HG03575 (cell line): ENCODE results near the gene LYG1.
A peak's percentile ranks its signal among the peaks of the same experiment; 100 is the strongest.
"Not testable (repeated sequence)": the region's sequence is repeated elsewhere in the genome, so short reads cannot be mapped to it uniquely, and the experiment has no call there.

Source experiments
- ATAC-seq: cut with Tn5 transposase; IDR thresholded peaks from one replicate; pipeline ENCODE4 v1.9.1; 2021; ENCODE audit not compliant: unreplicated experiment, insufficient number of reproducible peaks, low FRiP score; ENCODE audit errors: extremely low read depth

LYG1 gene

DNA sequence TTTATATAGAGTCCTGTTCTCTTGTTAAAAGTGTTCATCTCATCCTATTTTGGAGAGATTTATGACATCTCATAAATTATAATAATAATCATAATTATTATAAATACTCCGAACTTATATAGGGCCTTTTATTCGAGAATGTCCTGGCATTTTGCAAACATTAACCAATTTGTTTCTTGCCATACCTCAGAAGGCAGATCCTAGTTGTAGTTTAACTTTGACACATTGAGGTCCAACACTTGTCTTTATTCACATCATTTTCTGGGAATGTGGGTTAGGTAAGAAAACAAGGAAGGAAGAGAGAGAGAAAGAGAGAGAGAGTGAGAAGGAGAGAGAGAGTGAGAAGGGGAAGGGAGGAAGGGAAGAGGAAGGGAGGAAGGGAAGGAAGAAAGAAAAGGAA, at the start of gene LYG1:
LYG1 (minus strand) TSS at position 101 of the 400 bp plus-strand sequence. CDS start 5,527 bp downstream, outside the sequence.
- not testable (repeated sequence) for ATAC-seq

DNA sequence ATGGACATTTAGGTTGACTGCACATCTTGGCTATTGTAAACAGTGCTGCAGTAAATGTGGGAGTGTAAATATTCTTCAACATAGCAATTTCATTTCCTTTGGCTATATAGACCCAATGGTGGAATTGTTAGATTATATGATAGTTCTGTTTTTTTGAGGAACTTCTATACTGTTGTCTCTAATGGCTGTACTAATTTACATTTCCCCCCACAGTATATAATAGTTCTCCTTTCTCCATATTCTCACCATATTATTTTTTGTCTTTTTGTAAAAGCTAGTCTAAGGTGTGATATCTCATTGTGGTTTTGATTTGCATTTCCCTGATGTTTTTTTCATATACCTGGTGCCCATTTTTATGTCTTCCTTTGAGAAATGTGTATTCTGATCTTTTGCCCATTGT, 49.2 kb upstream of the LYG1 start:
- no peak for ATAC-seq

DNA sequence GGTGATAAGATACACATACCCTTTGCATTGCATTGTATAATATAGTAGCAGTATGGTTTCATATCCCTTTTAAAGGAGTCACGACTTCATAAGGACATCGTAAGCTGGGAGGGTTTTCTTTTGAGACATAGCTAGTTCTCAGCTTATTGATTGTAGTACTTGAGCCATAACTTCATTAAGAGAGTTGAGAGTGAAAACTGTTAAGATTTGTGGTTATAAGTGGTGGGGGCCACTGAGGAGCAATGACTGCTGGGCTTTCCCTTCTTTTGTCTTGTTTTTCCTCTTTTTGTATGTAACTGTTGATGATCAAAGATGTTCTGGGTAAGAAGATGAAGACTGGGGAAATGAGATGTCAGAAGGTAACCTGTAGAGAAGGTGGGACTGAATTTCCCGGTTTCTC, 47.2 kb upstream of the LYG1 start:
- ATAC-seq = no peak

DNA sequence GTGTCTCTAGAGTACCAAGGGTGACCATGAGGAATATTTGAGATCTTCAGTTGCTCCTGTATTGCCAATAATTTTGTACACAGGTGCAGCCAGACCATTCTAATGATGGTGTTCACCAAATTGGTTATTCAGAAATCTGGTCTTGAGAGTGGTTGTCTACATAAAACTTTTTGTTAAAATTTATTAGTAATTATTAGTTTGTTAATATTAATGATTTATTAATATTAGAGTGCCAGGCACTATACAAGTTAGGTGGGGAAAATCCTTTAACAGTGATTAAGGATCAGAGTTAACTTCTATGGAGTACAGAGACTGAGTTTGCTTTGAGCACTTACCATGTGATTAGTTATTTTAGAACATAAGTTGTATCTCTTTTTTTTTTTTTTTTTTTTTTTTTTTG, 45.2 kb upstream of the LYG1 start:
- ATAC-seq = no peak

DNA sequence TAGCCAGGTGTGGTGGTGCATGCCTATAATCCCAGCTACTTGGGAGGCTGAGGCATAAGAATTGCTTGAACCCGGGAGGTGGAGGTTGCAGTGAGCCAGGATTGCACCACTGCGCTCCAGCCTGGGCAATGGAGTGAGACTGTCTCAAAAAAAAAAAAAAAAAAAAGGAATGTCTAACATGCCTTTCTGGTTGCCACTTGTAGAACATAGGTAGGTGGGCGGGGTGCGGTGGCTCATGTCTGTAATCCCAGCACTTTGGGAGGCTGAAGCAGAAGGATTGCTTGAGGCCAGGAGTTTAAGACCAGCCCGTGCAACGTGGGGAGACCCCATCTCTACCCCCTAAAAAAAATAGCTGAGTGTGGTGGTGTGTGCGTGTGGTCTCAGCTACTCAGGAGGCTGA, 44.4 kb upstream of the LYG1 start:
- ATAC-seq = not testable (repeated sequence)

DNA sequence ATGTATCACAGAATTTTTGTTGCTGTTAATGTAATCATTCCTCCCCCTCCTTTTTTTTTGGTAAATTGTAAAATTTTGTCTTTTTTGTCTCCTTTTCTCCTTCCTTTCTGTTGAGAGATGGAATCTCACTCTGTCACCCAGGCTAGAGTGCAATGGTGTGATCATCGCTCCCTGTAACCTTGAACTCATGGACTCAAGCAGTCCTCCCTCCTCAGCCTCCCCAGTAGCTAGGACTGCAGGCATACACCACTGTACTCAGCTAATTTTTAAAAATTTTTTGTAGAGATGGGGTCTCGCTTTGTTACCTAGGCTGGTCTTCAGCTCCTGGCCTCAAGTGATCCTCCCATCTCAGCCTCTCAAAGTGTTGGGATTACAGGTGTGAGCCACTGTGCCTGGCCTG, 41.5 kb upstream of the LYG1 start:
- no peak for ATAC-seq

DNA sequence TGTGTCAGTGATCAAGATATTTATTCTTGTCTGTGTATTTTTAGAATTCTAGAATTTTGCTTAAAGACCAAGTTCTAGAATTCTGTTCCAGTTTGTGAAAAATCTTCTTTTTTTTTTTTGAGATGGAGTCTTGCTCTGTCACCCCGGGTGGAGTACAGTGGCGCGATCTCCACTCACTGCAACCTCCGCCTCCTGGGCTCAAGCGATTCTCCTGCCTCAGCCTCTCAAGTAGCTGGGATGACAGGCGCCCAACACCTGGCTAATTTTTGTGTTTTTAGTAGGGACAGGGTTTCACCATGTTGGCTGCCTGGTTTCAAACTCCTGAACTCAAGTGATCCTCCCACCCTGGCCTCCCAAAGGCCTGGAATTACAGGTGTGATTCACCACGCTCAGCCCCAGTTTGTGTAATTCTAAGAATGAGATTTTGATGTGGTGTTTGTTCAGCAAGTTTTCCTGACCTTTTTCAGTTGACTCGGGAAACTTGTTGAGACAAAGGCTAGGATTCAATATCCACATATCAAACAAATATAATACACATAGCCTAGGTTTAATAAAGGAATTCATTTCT, 39.8 kb upstream of the LYG1 start:
- ATAC-seq = no peak

DNA sequence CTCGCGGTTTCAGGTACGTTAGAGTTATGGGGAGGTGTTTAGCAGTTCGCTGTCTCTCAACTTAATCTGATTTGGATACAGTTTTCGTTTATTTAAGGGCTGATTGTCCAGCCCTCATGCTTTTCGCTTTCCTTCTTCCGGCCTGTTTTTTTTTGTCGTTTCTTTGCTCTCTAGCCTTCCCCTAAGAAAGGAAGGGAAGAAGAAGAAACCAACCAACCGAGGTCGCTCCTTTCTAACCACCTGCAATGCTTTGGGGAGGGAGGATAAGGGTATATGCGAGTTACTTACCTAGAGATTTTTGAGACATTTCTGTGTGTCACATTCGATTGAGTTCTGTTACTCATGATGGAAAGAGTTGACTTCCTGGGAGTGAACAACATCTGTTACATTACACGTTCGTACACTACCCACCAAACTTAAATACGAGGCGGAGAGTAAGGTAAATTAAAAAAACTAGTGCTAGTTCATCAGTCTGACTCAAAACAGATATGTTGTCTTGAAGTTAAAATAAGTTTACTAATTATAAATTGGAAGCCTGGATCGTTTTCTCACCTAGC, 37.1 kb upstream of the LYG1 start:
- no peak for ATAC-seq

DNA sequence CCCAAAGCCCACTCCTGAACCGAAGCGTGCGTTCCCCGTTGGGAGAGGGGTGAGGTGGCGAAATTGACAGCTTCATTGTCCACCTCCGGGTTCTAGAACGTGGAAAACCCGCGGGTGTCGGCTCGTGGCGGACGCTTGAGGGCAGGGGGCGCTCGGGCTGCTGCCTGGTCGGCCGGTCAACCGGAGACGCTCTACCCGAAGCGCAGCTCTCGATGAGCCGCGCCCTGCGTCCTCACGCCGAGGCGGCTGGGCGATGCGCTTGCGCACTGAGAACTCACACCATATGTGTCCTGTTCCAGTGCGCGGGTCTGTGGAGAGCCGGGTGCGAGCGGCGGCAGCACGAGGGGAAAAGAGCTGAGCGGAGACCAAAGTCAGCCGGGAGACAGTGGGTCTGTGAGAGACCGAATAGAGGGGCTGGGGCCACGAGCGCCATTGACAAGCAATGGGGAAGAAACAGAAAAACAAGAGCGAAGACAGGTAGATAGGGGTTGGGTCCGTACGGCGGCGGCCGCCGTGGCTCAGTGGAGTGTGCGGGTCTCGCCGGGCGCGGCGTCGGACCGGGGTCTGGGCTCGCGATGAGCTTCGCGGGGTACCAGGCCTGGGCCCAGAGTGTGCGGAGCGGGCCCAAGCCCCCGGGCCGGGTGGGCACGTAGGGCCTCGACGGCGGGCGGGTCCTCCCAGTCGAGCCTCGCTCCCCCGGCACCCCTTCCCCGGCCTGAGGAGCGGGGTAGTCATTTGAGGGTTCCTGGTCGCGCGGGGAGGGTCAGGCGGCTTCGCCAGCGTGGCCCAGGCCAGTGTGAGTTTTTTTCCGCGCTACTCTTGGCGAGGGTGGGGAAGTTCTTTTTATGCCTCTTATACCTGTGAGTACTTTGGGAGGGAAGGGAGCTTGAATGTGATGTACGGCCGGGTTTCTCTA, 36.4 kb upstream of the LYG1 start, which contains the start of gene EIF5B:
EIF5B (plus strand) TSS at position 277 of the 916 bp plus-strand sequence; CDS start at position 443, 166 bp downstream.
- ATAC-seq = peak; percentile 31

DNA sequence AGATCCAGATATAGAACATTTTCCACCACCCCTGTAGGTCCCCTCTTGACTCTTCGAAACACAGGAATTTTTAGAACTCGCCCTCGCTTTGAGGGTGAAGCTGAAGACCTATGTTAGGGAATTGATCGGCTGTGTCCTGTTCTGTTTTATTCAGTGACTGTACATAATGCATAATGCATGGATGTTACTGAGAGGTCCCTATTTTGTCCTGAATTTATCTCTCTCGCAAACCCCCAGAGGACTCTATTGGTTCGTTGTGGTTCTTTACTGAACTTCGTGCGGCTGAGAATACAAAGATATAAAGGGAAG, 35.8 kb upstream of the LYG1 start:
- ATAC-seq = peak; percentile 1

DNA sequence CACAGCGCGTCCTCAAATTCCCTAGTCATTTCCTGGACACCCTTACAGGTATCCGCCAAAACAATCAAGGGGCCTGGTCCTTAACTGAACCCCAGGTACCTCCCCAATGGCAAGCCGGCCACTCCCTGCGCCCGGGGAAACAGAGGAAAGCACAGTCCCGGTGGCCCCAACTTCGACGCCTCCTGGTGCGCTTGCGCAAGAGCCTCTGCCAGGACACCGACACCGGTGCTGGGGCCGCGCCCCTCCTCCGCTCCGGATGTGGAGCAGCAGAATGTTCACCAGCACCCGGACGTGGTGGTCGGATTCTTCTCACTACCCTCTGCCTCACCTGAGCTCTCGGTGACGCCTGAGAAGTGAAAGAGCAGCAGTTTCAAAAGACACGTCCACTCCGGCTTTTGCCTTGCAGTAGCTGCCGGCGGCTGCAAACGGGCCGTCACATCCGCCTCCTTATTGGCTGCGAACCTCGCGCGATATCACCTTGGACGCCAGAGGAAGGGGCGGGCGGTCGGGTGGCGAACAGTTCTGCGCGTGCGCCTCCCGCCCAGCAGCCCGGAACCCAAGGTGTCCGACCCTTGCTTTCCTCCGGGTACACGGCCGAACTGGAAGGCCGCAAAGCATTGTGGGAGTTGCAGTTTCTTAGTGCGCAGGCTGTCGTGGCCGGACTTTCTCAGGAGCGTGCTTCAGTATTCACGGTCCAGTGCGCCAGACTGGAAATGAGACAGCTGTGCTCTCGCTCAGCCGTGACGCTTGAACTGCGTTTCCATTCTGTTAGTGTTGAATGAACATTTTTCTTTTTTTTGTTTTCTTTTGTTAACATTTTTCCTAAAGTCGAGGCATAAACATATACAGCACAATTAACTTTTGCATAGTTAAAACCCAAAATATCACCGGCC, 35.2 kb upstream of the LYG1 start, which contains the start of gene TXNDC9:
TXNDC9 (minus strand) TSS at position 423 of the 893 bp plus-strand sequence. CDS start 3,123 bp downstream, outside the sequence.
- ATAC-seq = peak; percentile 43

DNA sequence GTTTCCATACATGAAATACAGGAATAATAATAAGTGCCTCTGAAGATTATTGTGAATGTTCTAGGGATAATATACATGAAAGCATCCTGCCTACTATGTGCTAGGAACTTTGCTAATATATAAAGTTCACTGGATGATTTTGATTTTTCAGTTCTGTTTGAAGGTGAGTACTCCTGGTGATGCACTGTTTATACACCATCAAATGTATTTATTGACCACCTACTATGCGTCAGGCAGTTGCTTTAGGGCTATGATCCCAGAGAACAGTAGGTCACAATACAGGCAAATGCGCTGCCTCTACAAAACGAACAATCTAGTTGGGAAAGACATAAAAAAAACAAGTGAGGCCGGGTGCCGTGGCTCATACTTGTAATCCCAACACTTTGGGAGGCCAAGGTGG, 24.4 kb upstream of the LYG1 start:
- no peak for ATAC-seq

DNA sequence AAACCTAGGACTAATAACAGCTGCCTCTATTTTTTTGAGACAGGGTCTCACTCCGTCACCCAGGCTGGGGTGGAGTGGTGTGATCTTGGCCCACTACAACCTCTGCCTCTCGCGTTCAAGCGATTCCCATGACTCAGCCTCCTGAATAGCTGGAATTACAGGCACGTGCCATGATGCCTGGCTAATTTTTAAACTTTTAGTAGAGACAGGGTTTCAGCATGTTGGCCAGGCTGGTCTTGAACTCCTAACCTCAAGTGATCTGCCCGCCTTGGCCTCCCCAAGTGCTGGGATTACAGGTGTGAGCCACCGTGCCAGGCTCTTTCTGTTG, 16.8 kb upstream of the LYG1 start:
- not testable (repeated sequence) for ATAC-seq

DNA sequence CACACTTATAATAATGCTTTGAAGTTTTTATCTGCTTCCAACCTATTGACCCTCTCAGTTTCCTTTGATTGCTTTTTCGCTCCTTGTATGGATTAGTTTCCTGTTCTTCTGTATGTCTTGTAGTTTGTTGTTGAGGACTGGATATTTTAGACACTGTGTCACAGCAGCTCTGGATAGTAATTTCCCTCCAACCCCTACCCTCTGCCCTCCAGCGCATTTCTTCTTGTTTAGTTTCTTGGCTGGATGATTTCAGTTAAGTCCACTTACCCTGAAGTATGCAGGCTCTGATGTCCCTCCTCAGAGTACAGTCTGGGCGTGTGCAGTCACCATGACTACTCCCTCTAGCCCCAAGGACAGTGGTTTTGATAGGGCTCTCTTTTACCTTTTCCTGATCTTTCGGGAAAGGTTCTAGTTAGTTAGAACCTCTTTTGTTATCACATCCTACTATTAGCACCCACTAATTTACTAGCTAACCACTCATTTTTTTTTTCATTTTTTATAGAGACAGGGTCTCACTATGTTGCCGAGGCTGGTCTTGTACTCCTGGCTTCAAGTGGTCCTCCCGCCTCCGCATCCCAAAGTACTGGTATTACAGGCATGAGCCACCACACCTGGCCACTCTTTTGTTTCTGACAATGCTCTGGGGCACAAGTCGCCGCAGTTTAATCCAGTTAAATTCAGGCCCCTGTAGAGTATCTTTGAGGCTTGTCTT, 16.3 kb upstream of the LYG1 start:
- ATAC-seq = no peak

DNA sequence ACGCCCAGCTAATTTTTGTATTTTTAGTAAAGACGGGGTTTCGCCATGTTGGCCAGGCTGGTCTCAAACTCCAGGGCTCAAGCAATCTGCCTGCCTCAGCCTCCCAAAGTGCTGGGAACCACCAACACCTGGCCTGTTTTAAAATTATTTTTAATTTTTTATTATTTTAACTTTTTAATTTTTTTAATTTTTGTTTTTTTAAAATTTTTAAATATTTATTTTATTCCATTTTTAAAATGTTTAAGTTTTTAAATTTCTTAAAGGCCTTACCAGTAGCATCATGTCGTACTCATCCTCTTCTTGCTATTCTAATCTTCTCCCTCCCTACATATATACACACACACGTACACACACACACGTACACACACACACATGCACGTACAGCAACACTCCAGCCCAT, 1.4 kb downstream of the LYG1 start:
- ATAC-seq = no peak

DNA sequence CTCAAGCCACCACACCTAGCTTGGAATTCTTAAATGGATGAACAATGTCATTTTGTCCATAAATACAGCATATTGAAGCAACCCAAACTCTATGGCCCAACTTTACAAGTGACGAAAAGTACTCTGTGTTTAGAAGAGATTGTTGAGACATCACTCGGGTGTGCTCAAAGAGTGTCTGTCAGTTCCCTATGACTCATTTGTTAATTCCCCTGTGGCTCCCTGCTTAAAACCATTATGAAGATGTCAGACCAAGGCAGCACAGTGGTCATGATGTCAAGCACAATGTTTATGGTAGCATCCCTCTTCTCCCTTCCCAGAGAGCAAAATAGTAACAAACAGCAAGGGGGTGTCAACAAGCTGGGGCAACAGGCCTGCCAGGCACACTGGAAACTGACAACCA, 3.0 kb downstream of the LYG1 start:
- ATAC-seq = no peak

DNA sequence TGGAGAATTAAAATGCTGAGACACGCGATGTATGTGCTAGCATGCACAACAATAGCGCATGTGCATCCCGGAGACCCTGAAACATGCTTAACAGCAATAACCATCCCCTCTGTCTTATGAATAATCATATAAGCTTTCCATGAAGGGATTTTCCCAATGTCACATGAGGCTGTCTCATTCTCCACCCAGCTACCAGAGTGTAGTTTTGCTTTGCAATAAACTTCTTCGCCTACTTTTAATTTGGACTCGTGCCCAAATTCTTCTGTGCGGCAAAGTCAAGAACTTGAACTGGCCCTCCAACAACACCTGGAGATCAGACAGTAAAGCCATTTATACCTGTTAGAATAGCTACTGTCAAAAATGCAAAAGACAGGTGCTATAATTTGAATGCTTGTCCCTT, 15.5 kb downstream of the LYG1 start:
- no peak for ATAC-seq

DNA sequence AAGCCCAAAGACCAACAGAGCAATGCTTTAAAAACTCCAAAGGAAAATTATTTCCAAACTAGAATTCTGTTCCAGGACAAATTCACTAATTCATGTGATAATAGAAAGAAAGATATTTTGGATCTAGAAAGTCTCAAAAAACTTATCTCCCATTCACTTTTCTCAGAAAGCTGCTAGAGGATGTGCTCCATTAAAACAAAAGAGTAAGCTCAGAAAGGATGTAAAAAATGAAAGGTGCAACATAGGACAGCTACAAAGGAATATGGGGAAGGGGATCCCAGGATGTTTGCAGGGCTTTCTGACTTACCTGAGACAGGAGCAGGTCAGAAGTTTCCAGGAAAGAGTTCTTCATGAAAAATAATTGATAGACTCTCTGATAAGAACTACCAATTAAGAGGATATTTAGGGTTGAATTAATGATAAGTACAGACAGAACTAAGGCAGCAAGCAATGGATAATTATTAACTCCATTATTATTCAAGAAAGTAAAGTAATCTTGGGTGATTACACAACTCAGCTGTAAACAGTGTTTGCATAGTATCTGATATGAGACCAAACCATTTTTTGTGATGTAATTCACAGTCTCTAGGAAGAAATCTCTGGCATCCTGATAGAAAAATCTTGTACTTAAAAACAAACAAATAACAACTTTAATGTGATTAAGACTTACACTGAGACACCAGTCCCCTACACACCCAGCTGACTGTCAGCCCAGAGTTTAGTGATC, 20.9 kb downstream of the LYG1 start:
- no peak for ATAC-seq
